WTC11 (cell line): ENCODE data around the gene HSD17B3. TPM values are rescaled to one million over a fixed set of nuclear protein-coding genes. Genes with fewer than 3 reads are reported as not detected.

Source experiments
- ATAC-seq: fragments of 200-7000 bp; cut with Tn5 transposase; 2 replicates; pipeline ENCODE4 v1.10.0; 2021; ENCODE audit warnings: mild to moderate bottlenecking, moderate library complexity
- CTCF ChIA-PET: fragments of 300-600 bp; sonication (Branson Sonifier 250); formaldehyde crosslinking; loops from one replicate; lab custom pipeline; 2021; ENCODE audit warnings: antibody characterized with exemption; lab: Charles Lee
- POLR2A ChIA-PET: fragments of 350-600 bp; sonication (Branson Sonifier 250); formaldehyde crosslinking; loops from one replicate; lab custom pipeline; 2021; ENCODE audit warnings: antibody characterized with exemption; lab: Charles Lee
- DNase-seq: peaks from one replicate; pipeline ENCODE4 v3.0.0; 2021; ENCODE audit warnings: low spot score
- H3K27ac Mint-ChIP-seq: 2 replicates; pipeline ENCODE4 v1.8.0; 2021; ENCODE audit warnings: mixed read lengths
- H3K27me3 Mint-ChIP-seq: 2 replicates; pipeline ENCODE4 v1.8.0; 2021; ENCODE audit warnings: low read depth, mild to moderate bottlenecking, moderate library complexity, mixed read lengths
- H3K36me3 Mint-ChIP-seq: 2 replicates; pipeline ENCODE4 v1.8.0; 2021; ENCODE audit warnings: mixed read lengths
- H3K4me1 Mint-ChIP-seq: 2 replicates; pipeline ENCODE4 v1.8.0; 2022; ENCODE audit warnings: mixed read lengths
- H3K4me3 Mint-ChIP-seq: 2 replicates; pipeline ENCODE4 v1.8.0; 2021; ENCODE audit warnings: mild to moderate bottlenecking, moderate library complexity, mixed read lengths
- H3K9me3 Mint-ChIP-seq: 2 replicates; pipeline ENCODE4 v1.8.0; 2021; ENCODE audit warnings: mixed read lengths
- E2F1 ChIP-seq: sonication (generic); formaldehyde crosslinking; IDR thresholded peaks from 2 replicates; pipeline ENCODE4 v1.8.0; 2022; ENCODE audit warnings: mild to moderate bottlenecking, missing genetic modification reagents
- ELF4 ChIP-seq: sonication (generic); formaldehyde crosslinking; IDR thresholded peaks from 2 replicates; pipeline ENCODE4 v1.8.1; 2022; ENCODE audit warnings: low read depth, mild to moderate bottlenecking, moderate library complexity, missing genetic modification reagents
- EMX1 ChIP-seq: fragments of 250-450 bp; sonication (Bioruptor Pico); IDR thresholded peaks from 2 replicates; pipeline ENCODE4 v1.8.0; 2021; ENCODE audit warnings: mild to moderate bottlenecking
- ESRRA ChIP-seq: sonication (generic); formaldehyde crosslinking; IDR thresholded peaks from 2 replicates; pipeline ENCODE4 v1.8.1; 2022; ENCODE audit warnings: mild to moderate bottlenecking, missing genetic modification reagents, borderline replicate concordance
- ETV6 ChIP-seq: sonication (generic); formaldehyde crosslinking; IDR thresholded peaks from 2 replicates; pipeline ENCODE4 v1.8.1; 2022; ENCODE audit warnings: mild to moderate bottlenecking, missing genetic modification reagents
- JUN ChIP-seq: sonication (generic); formaldehyde crosslinking; IDR thresholded peaks from 2 replicates; pipeline ENCODE4 v1.8.0; 2023; ENCODE audit warnings: mild to moderate bottlenecking, missing genetic modification reagents
- KAT7 ChIP-seq: sonication (generic); formaldehyde crosslinking; IDR thresholded peaks from 2 replicates; pipeline ENCODE4 v1.8.1; 2023; ENCODE audit warnings: missing genetic modification reagents, mild to moderate bottlenecking, borderline replicate concordance
- NR3C1 ChIP-seq: sonication (generic); formaldehyde crosslinking; conservative IDR thresholded peaks from 2 replicates; pipeline ENCODE4 v1.8.1; 2023; ENCODE audit warnings: low read depth, mild to moderate bottlenecking, missing genetic modification reagents
- PRDM15 ChIP-seq: sonication (generic); formaldehyde crosslinking; IDR thresholded peaks from 2 replicates; pipeline ENCODE4 v1.8.0; 2022; ENCODE audit warnings: missing genetic modification reagents
- SMAD3 ChIP-seq: sonication (generic); formaldehyde crosslinking; IDR thresholded peaks from 2 replicates; pipeline ENCODE4 v1.8.0; 2022; ENCODE audit warnings: missing genetic modification reagents, mild to moderate bottlenecking, borderline replicate concordance
- SOX15 ChIP-seq: fragments of 250-450 bp; sonication (Bioruptor Pico); IDR thresholded peaks from 2 replicates; pipeline ENCODE4 v1.9.0; 2021; ENCODE audit warnings: mild to moderate bottlenecking
- TEAD1 ChIP-seq: sonication (generic); formaldehyde crosslinking; IDR thresholded peaks from 2 replicates; pipeline ENCODE4 v1.8.0; 2022; ENCODE audit warnings: mild to moderate bottlenecking, missing genetic modification reagents
- ZNF138 ChIP-seq: sonication (generic); formaldehyde crosslinking; conservative IDR thresholded peaks from 2 replicates; pipeline ENCODE4 v1.8.1; 2022; ENCODE audit warnings: mild to moderate bottlenecking, moderate library complexity, missing genetic modification reagents
- ZNF232 ChIP-seq: sonication (generic); formaldehyde crosslinking; IDR thresholded peaks from 2 replicates; pipeline ENCODE4 v1.8.0; 2022; ENCODE audit warnings: mild to moderate bottlenecking, missing genetic modification reagents
- ZNF532 ChIP-seq: fragments of 250-450 bp; sonication (Bioruptor Pico); IDR thresholded peaks from 2 replicates; pipeline ENCODE4 v1.9.0; 2021; ENCODE audit warnings: mild to moderate bottlenecking, borderline replicate concordance
- total RNA-seq: library from RNA; stranded (reverse); gene quantifications from 3 replicates; pipeline ENCODE4 v1.2.3, GENCODE V29; 2021
- TF ChIP-seq, protein P1 (sequence below): sonication (generic); formaldehyde crosslinking; IDR thresholded peaks from 2 replicates; pipeline ENCODE4 v1.8.1; 2023; ENCODE audit warnings: mild to moderate bottlenecking, missing genetic modification reagents
- TF ChIP-seq, protein P2 (sequence below): fragments of 200-600 bp; IDR thresholded peaks from 2 replicates; pipeline ENCODE4 v1.8.0; 2022; ENCODE audit warnings: antibody characterized with exemption
- TF ChIP-seq, protein P3 (sequence below): fragments of 250-450 bp; sonication (Bioruptor Pico); conservative IDR thresholded peaks from 2 replicates; pipeline ENCODE4 v1.9.0; 2021; ENCODE audit warnings: mild to moderate bottlenecking

Gene HSD17B3
- total RNA-seq, 1 experiment from 2014 or later: not detected

- Mint-ChIP-seq H3K36me3 (peaks cover 10% of the 10 kb centered on the region), H3K4me1 (peaks cover 11% of the 10 kb centered on the region), H3K4me3 (no peak overlapping the region), H3K27me3 (peaks cover 25% of the 10 kb centered on the region), H3K27ac (no peak overlapping the region), H3K9me3 (peaks cover 15% of the 10 kb centered on the region)
- POLR2A ChIA-PET: no interaction called here
- DNase-seq (no peak), ATAC-seq (no peak)
- CTCF ChIA-PET: interaction anchor here (0.5 to 3.5 kb wide), 18 partner anchors 10 to 465 kb away, joined by 3 to 19 read pairs (median 5); no protein-coding TSS in a partner anchor
- no peak for TF ChIP-seq EMX1
- no peak for TF ChIP-seq ZNF532 (CRISPR knock-in tag)
- TF ChIP-seq ESRRA (CRISPR knock-in tag): no peak
- TF ChIP-seq TEAD1 (CRISPR knock-in tag): no peak
- TF ChIP-seq, protein P1, sequence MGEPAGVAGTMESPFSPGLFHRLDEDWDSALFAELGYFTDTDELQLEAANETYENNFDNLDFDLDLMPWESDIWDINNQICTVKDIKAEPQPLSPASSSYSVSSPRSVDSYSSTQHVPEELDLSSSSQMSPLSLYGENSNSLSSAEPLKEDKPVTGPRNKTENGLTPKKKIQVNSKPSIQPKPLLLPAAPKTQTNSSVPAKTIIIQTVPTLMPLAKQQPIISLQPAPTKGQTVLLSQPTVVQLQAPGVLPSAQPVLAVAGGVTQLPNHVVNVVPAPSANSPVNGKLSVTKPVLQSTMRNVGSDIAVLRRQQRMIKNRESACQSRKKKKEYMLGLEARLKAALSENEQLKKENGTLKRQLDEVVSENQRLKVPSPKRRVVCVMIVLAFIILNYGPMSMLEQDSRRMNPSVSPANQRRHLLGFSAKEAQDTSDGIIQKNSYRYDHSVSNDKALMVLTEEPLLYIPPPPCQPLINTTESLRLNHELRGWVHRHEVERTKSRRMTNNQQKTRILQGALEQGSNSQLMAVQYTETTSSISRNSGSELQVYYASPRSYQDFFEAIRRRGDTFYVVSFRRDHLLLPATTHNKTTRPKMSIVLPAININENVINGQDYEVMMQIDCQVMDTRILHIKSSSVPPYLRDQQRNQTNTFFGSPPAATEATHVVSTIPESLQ: no peak
- no peak for TF ChIP-seq ZNF232
- TF ChIP-seq SOX15 (CRISPR knock-in tag): no peak
- TF ChIP-seq KAT7 (CRISPR knock-in tag): no peak
- no peak for TF ChIP-seq ZNF138 (CRISPR knock-in tag)
Measured at GRCh38 chr9:96219900-96220257, 82.1 kb downstream of the HSD17B3 start.

DNA sequence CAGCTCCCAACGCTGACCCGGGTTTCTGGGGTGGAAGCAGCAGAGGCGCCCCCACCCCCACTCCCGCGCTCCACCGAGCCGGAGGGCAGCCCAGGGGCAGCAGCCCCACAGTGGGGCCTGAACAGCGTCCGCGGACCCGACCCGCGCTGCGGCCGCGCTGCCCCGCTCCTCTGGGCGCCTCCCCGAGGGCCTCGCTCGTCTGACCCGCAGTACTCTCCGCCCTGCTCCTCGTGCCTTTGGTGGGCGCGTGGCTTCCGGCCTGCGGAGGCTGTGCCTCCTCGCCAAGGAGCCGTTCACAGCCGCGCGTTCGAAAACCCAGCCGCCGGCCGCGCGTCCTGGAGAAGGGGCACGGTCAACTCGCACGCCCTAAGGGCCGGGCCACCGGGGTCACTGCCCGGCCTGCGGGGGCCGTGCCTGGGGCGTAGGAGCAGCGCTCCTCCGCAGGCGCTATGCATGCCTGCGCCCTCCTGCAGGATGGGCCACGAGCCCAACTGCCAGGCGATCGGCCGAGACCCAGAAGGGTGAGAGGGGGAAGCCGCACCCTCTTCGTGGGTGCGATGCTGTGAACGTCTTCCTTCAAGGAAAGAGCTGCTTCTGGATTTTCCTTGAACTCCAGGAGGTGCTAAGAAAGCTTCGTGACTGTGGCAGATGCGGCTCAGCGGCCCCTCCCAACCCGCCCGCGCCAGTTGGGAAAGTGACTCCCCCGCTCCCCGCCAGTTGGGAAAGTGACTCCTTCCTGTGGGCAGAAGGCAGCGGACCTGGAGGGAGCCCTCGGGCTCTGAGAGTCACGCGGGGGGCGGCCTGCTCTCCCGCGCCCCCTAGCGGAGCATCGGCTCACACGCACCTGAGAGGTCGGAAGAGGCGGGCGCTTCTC is 82.7 kb downstream of the HSD17B3 start:
- ChIA-PET POLR2A (no interaction called here), CTCF (interaction anchor here (0.5 to 3.5 kb wide), 25 partner anchors 10 to 1051 kb away, joined by 3 to 19 read pairs (median 4); no protein-coding TSS in a partner anchor)
- ATAC-seq (peak; percentile 46), DNase-seq (peak; percentile 73)
- Mint-ChIP-seq H3K27me3 (peaks cover 27% of the 10 kb centered on the region), H3K9me3 (peaks cover 11% of the 10 kb centered on the region), H3K4me1 (peaks cover 16% of the 10 kb centered on the region), H3K4me3 (no peak overlapping the region), H3K36me3 (peaks cover 6% of the 10 kb centered on the region), H3K27ac (no peak overlapping the region)
- TF ChIP-seq ELF4 (CRISPR knock-in tag): no peak
- no peak for TF ChIP-seq JUN
- no peak for TF ChIP-seq ETV6 (CRISPR knock-in tag)
- no peak for TF ChIP-seq NR3C1 (CRISPR knock-in tag)
- TF ChIP-seq PRDM15: no peak
- no peak for TF ChIP-seq SMAD3 (CRISPR knock-in tag)
- TF ChIP-seq, protein P2, sequence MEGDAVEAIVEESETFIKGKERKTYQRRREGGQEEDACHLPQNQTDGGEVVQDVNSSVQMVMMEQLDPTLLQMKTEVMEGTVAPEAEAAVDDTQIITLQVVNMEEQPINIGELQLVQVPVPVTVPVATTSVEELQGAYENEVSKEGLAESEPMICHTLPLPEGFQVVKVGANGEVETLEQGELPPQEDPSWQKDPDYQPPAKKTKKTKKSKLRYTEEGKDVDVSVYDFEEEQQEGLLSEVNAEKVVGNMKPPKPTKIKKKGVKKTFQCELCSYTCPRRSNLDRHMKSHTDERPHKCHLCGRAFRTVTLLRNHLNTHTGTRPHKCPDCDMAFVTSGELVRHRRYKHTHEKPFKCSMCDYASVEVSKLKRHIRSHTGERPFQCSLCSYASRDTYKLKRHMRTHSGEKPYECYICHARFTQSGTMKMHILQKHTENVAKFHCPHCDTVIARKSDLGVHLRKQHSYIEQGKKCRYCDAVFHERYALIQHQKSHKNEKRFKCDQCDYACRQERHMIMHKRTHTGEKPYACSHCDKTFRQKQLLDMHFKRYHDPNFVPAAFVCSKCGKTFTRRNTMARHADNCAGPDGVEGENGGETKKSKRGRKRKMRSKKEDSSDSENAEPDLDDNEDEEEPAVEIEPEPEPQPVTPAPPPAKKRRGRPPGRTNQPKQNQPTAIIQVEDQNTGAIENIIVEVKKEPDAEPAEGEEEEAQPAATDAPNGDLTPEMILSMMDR: peak; percentile 95
- TF ChIP-seq, protein P3, sequence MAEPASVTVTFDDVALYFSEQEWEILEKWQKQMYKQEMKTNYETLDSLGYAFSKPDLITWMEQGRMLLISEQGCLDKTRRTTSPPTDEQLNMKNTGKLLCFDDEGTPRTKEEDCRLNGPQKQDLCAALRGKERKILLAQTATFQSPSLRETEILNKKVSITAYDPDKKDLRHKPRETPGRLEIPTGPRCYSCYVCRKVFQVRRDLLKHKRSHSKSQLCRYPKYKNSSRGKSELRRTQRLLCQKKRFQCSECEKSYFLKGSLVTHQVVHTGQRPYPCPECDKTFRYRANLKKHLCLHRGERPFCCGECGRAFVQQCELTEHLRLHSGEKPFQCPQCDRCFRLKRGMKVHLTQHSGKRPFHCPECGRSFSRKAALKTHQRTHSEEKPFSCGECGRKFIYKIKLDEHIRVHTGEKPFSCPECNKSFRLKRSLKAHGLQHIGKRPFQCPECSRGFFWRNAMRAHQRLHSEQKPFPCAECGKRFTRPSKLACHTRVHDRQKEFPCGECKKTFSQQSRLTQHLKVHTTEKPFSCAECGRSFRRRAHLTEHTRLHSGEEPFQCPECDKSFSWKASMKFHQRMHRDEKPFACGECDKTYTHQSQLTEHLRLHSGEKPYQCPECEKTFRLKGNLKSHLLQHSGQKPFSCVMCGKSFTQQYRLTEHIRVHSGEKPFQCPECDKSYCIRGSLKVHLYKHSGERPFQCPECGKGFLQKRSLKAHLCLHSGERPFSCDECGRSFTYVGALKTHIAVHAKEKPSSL (CRISPR knock-in tag): no peak
- no peak for TF ChIP-seq E2F1
